HepG2 (cell line): Measurements from ENCODE around the gene EGF. TPM values are rescaled to one million over a fixed set of nuclear protein-coding genes. Genes with fewer than 3 reads are reported as not detected.

Source experiments
- ATAC-seq: fragments of 200-7000 bp; cut with Tn5 transposase; 3 replicates; pipeline ENCODE4 v1.9.1; 2020; ENCODE audit warnings: mild to moderate bottlenecking, moderate library complexity
- BruUV-seq: library from RNA; stranded (reverse); fragments of 400-500 nt; replicated peaks from 2 replicates; lab custom pipeline; 2021; lab: Mats Ljungman, UMichigan
- CTCF ChIA-PET: fragments of 300-600 bp; formaldehyde crosslinking; extraction: SDS; loops from one replicate; lab custom pipeline; 2021; ENCODE audit warnings: low total read pairs, inconsistent platforms, low intra/inter-chr PET ratio; lab: Yijun Ruan, JAX
- POLR2A ChIA-PET: fragments of 350-600 bp; sonication (Branson Sonifier 250); formaldehyde crosslinking; loops from one replicate; lab custom pipeline; 2020; ENCODE audit warnings: antibody characterized with exemption, inconsistent platforms; lab: Yijun Ruan, JAX
- DNase-seq: peaks from one replicate; pipeline ENCODE4 v3.0.0-alpha.2; 2015; ENCODE audit warnings: low spot score
- FAIRE-seq: peaks from 3 replicates; lab custom pipeline; 2011; peaks lifted over from hg19 to GRCh38; lab: Jason Lieb, UNC
- H2AFZ ChIP-seq: one replicate; pipeline ENCODE4 v1.6.1; 2011; ENCODE audit warnings: low read length, inconsistent platforms
- H3K27ac ChIP-seq: fragments of 300-600 bp; 3 replicates; pipeline ENCODE4 v1.8.0; 2011; ENCODE audit warnings: mixed run types, mild to moderate bottlenecking, mixed read lengths, low read length, inconsistent platforms; ENCODE audit not compliant: insufficient read depth; ENCODE audit errors: extremely low read length
- H3K27me3 ChIP-seq, 2 experiments: fragments of 200-600 bp in 1 of 2; 2 replicates in 1 of 2; 3 replicates in 1 of 2; pipeline versions ENCODE4 v1.6.0 to v1.8.0; 2011; ENCODE audit warnings: low read length in 2 of 2, mild to moderate bottlenecking in 2 of 2, moderate library complexity in 2 of 2, inconsistent platforms in 1 of 2; ENCODE audit not compliant: insufficient read depth in 2 of 2, control insufficient read depth in 1 of 2
- H3K36me3 ChIP-seq, 2 experiments: fragments of 200-600 bp in 1 of 2; replicated peaks in 1 of 2; 2 replicates in 1 of 2; 3 replicates in 1 of 2; pipeline versions ENCODE4 v1.5.1 to v1.8.0; 2011; ENCODE audit warnings: low read length in 2 of 2, inconsistent platforms in 1 of 2; ENCODE audit not compliant: insufficient read depth in 2 of 2, control insufficient read depth in 1 of 2
- H3K4me1 ChIP-seq: 2 replicates; pipeline ENCODE4 v1.5.1; 2012; ENCODE audit warnings: low read length, inconsistent platforms; ENCODE audit not compliant: insufficient read depth
- H3K4me2 ChIP-seq: 2 replicates; pipeline ENCODE4 v1.6.0; 2011; ENCODE audit warnings: low read depth, low read length, inconsistent platforms
- H3K4me3 ChIP-seq, 3 experiments: fragments of 200-600 bp in 1 of 3; sonication (generic), shearing (Covaris generic) in 1 of 3; replicated peaks in 1 of 3; 2 replicates each; pipeline ENCODE4 v1.5.1; 2011 to 2016; ENCODE audit warnings: low read length in 3 of 3, inconsistent platforms in 2 of 3, low read depth in 2 of 3, mild to moderate bottlenecking in 2 of 3, control low read depth in 1 of 3, mixed read lengths in 1 of 3; ENCODE audit not compliant: insufficient read depth in 1 of 3
- H3K79me2 ChIP-seq: one replicate; pipeline ENCODE4 v1.6.1; 2011; ENCODE audit warnings: low read length, inconsistent platforms; ENCODE audit not compliant: insufficient read depth
- H3K9ac ChIP-seq: 2 replicates; pipeline ENCODE4 v1.6.0; 2011; ENCODE audit warnings: mild to moderate bottlenecking, low read depth, low read length, inconsistent platforms; ENCODE audit not compliant: insufficient read depth
- H3K9me3 ChIP-seq: 2 replicates; pipeline ENCODE4 v1.5.1; 2012; ENCODE audit warnings: mild to moderate bottlenecking, low read length
- H4K20me1 ChIP-seq: 2 replicates; pipeline ENCODE4 v1.6.0; 2011; ENCODE audit warnings: inconsistent platforms, mild to moderate bottlenecking, low read length, moderate library complexity; ENCODE audit not compliant: insufficient read depth
- CBFB ChIP-seq: sonication (generic); formaldehyde crosslinking; IDR thresholded peaks from 2 replicates; pipeline ENCODE4 v1.4.0; 2020; ENCODE audit warnings: missing genetic modification reagents
- FLYWCH1 ChIP-seq: sonication (generic); formaldehyde crosslinking; IDR thresholded peaks from 2 replicates; pipeline ENCODE4 v1.8.1; 2023; ENCODE audit warnings: mild to moderate bottlenecking, missing genetic modification reagents
- NFATC3 ChIP-seq: sonication (generic); formaldehyde crosslinking; IDR thresholded peaks from 2 replicates; pipeline ENCODE4 v1.5.1; 2020; ENCODE audit warnings: mild to moderate bottlenecking, missing genetic modification reagents
- PHB2 ChIP-seq: fragments of 450-650 bp; IDR thresholded peaks from 2 replicates; pipeline ENCODE4 v1.6.1; 2018; ENCODE audit not compliant: partially characterized antibody
- TEAD3 ChIP-seq: optimal IDR thresholded peaks from 2 replicates; pipeline ENCODE3; 2016; ENCODE audit warnings: borderline replicate concordance
- THYN1 ChIP-seq: sonication (generic); formaldehyde crosslinking; IDR thresholded peaks from 2 replicates; pipeline ENCODE4 v1.8.1; 2023; ENCODE audit warnings: low read depth, mild to moderate bottlenecking, moderate library complexity, missing genetic modification reagents, borderline replicate concordance
- ZNF292 ChIP-seq: sonication (generic); formaldehyde crosslinking; IDR thresholded peaks from 2 replicates; pipeline ENCODE4 v1.8.1; 2022; ENCODE audit warnings: mild to moderate bottlenecking, low read depth, missing genetic modification reagents, borderline replicate concordance
- ZNF326 ChIP-seq: sonication (generic); formaldehyde crosslinking; IDR thresholded peaks from 2 replicates; pipeline ENCODE4 v1.4.0; 2020; ENCODE audit warnings: missing genetic modification reagents, borderline replicate concordance
- ZNF550 ChIP-seq: sonication (generic); formaldehyde crosslinking; IDR thresholded peaks from 2 replicates; pipeline ENCODE4 v1.4.0; 2020; ENCODE audit warnings: mild to moderate bottlenecking, missing genetic modification reagents, borderline replicate concordance
- ZNF557 ChIP-seq: sonication (generic); formaldehyde crosslinking; IDR thresholded peaks from 2 replicates; pipeline ENCODE4 v1.4.0; 2020; ENCODE audit warnings: missing genetic modification reagents
- ZNF614 ChIP-seq: IDR thresholded peaks from 2 replicates; pipeline ENCODE4 v1.6.1; 2018; ENCODE audit warnings: missing biosample characterization, missing genetic modification reagents, inconsistent platforms, borderline replicate concordance
- ZNF629 ChIP-seq: sonication (generic); formaldehyde crosslinking; conservative IDR thresholded peaks from 2 replicates; pipeline ENCODE4 v1.5.0; 2020; ENCODE audit warnings: missing genetic modification reagents
- ZNF850 ChIP-seq: sonication (generic); formaldehyde crosslinking; conservative IDR thresholded peaks from 2 replicates; pipeline ENCODE4 v1.9.0; 2021; ENCODE audit warnings: mild to moderate bottlenecking, missing genetic modification reagents
- ZSCAN12 ChIP-seq: sonication (generic); formaldehyde crosslinking; IDR thresholded peaks from 2 replicates; pipeline ENCODE4 v1.9.0; 2021; ENCODE audit warnings: mild to moderate bottlenecking, missing genetic modification reagents
- WGBS: methylation state at CpG from one replicate; pipeline ENCODE4 v1.1.6; 2017; ENCODE audit warnings: low lambda C conversion rate; 5-methylcytosine and 5-hydroxymethylcytosine counted together
- in situ Hi-C: cut with HindIII; loops from 2 replicates; pipeline ENCODE4 v1.10.0; 2017; ENCODE audit warnings: low pct_unique_long_range_greater_than_20kb; ENCODE audit not compliant: extremely low pct_ligation_motif_present
- intact Hi-C: fragments of 100-400 bp; cut with micrococcal nuclease; formaldehyde crosslinking; loops from one replicate; pipeline ENCODE4 v1.10.0; 2022; ENCODE audit not compliant: unreplicated experiment
- polyA plus RNA-seq, 8 experiments: library from polyadenylated mRNA; depleted of rRNA in 3 of 8; stranded (reverse) in 7 of 8; unstranded in 1 of 8; fragments of >200 nt; fragmentation: Illumina TruSeq in 4 of 8; extraction: Trizol in 4 of 8; gene quantifications; 2 replicates each; pipeline versions ENCODE4 v1.2.1 to v1.2.3, GENCODE V29; 2011 to 2016; ENCODE audit warnings: low read depth in 4 of 8, missing spikeins in 1 of 8, mixed read lengths in 1 of 8; ENCODE audit not compliant: insufficient read depth in 1 of 8
- total RNA-seq, 5 experiments: library from RNA; depleted of rRNA; stranded (reverse); fragments of >200 nt; fragmentation: Illumina TruSeq; extraction: Trizol; gene quantifications; 2 replicates each; pipeline ENCODE4 v1.2.3, GENCODE V29; 2016; ENCODE audit warnings: low read depth in 1 of 5
- TF ChIP-seq, protein P1 (sequence below): sonication (generic); formaldehyde crosslinking; IDR thresholded peaks from 2 replicates; pipeline ENCODE4 v1.4.0; 2020; ENCODE audit warnings: mild to moderate bottlenecking, missing genetic modification reagents
- TF ChIP-seq, protein P2 (sequence below): conservative IDR thresholded peaks from 2 replicates; pipeline ENCODE4 v1.6.1; 2018; ENCODE audit warnings: missing genetic modification reagents

The EGF gene
- total and polyA plus RNA-seq, 2 of the 13 experiments (the other 11 are each of a cell fraction or from before 2014, with no cell fraction given): 0.07 to 0.08 TPM

GRCh38 chr4:109989618-109990017, 76.9 kb downstream of the EGF start:
- TF ChIP-seq THYN1: no peak
- intact Hi-C loops: no loop called here
- WGBS: 45% methylated on average over 6 of the region's 6 CpGs
- BruUV-seq: no TSS peak
- H3K4me1 ChIP-seq: no peaks in the 10 kb centered on the region
- ATAC-seq: no peak
- no peak for DNase-seq
- H3K27ac ChIP-seq: no peak overlapping the region
- no peaks in the 10 kb centered on the region for H3K9me3 ChIP-seq
- no peak overlapping the region for H2AFZ ChIP-seq
- no peak overlapping the region for H3K9ac ChIP-seq
- no peak overlapping the region for H3K4me2 ChIP-seq
- H3K36me3 ChIP-seq: no peaks in the 10 kb centered on the region
- no peak overlapping the region for H3K4me3 ChIP-seq
- 0 out of 5 replicates have a peak, but pooled peaks cover 0 to 2% of the 10 kb centered on the region in 2 experiments for H3K27me3 ChIP-seq
- FAIRE-seq: no peak
- no peaks in the 10 kb centered on the region for H4K20me1 ChIP-seq
- no peaks in the 10 kb centered on the region for H3K79me2 ChIP-seq
- CTCF ChIA-PET: no interaction called here
- in situ Hi-C loops: no loop called here
- POLR2A ChIA-PET: no interaction called here

DNA sequence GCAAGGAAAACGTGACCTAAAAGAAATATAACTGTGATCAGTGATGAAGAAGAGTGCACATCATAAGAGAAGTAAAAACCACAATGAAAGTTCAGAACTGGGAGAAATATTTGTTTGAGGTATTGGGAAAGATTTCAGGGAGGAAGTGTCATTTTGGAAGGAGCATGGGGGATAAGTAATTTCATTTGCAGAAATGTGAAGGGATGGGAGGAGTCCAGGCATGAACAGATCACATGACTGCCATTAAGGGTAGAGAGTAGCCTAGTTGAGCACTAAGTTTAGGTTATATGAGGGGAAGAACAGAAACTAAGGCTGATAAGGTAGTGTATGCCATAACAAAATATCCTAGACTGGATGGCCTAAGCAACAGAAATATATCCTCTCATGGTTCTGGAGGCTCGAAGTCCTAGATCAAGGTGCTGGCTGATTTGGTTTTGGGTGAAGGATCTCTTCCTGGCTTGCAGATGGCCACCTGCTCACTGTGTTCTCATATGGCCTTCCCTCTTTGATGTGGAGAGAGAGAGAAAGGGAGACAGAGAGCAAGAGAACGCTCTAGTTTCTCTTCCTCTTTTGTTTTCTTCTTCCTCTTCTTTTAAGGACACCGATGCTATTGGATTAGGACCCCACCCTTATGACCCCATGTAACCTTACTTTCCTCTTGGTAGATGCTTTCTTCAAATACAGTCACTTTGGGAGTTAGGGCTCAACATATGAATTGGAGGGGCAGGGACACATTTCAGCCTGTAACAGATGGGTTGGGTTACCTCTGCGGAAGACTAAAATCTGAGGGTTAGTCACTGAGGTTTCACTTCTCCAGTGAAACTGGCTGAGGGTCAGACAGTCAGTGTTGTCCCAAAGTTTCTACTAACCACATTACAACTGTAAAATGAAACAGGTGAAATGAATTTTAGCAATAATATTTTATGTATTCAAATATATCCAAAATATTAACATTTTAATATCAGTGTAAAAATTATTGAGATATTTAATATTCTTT, 77.9 kb downstream of the EGF start:
- Histone ChIP-seq H3K27me3 (0 out of 5 replicates have a peak, but pooled peaks cover 0 to 2% of the 10 kb centered on the region in 2 experiments), H2AFZ (no peak overlapping the region), H3K4me3 (no peak overlapping the region), H3K9ac (no peak overlapping the region), H3K4me2 (no peak overlapping the region), H3K9me3 (no peaks in the 10 kb centered on the region), H3K27ac (no peak overlapping the region), H4K20me1 (no peaks in the 10 kb centered on the region), H3K79me2 (no peaks in the 10 kb centered on the region), H3K36me3 (no peaks in the 10 kb centered on the region), H3K4me1 (no peaks in the 10 kb centered on the region)
- no TSS peak for BruUV-seq
- no peak for FAIRE-seq
- in situ Hi-C loops: no loop called here
- intact Hi-C loops: no loop called here
- ChIA-PET CTCF (no interaction called here), POLR2A (no interaction called here)
- DNase-seq: no peak
- WGBS: 38% methylated on average over 5 of the region's 5 CpGs
- no peak for ATAC-seq
- TF ChIP-seq ZNF614 (CRISPR knock-in tag): no peak
- TF ChIP-seq ZNF850 (CRISPR knock-in tag): no peak
- TF ChIP-seq ZNF557 (CRISPR knock-in tag): no peak
- TF ChIP-seq, protein P1, sequence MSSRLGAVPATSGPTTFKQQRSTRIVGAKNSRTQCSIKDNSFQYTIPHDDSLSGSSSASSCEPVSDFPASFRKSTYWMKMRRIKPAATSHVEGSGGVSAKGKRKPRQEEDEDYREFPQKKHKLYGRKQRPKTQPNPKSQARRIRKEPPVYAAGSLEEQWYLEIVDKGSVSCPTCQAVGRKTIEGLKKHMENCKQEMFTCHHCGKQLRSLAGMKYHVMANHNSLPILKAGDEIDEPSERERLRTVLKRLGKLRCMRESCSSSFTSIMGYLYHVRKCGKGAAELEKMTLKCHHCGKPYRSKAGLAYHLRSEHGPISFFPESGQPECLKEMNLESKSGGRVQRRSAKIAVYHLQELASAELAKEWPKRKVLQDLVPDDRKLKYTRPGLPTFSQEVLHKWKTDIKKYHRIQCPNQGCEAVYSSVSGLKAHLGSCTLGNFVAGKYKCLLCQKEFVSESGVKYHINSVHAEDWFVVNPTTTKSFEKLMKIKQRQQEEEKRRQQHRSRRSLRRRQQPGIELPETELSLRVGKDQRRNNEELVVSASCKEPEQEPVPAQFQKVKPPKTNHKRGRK: no peak
- TF ChIP-seq FLYWCH1: no peak
- TF ChIP-seq CBFB (CRISPR knock-in tag): no peak
- no peak for TF ChIP-seq ZNF629
- TF ChIP-seq ZNF292 (CRISPR knock-in tag): no peak
- TF ChIP-seq, protein P2, sequence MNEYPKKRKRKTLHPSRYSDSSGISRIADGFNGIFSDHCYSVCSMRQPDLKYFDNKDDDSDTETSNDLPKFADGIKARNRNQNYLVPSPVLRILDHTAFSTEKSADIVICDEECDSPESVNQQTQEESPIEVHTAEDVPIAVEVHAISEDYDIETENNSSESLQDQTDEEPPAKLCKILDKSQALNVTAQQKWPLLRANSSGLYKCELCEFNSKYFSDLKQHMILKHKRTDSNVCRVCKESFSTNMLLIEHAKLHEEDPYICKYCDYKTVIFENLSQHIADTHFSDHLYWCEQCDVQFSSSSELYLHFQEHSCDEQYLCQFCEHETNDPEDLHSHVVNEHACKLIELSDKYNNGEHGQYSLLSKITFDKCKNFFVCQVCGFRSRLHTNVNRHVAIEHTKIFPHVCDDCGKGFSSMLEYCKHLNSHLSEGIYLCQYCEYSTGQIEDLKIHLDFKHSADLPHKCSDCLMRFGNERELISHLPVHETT (CRISPR knock-in tag): no peak
- TF ChIP-seq TEAD3 (CRISPR knock-in tag): no peak
- no peak for TF ChIP-seq ZNF550 (CRISPR knock-in tag)
- no peak for TF ChIP-seq ZNF326 (CRISPR knock-in tag)
- no peak for TF ChIP-seq NFATC3 (CRISPR knock-in tag)
- TF ChIP-seq PHB2: no peak
- no peak for TF ChIP-seq ZSCAN12
